NB4 (cell line): Measurements from ENCODE around the gene ISCA1.

Experiments
- MYC ChIP-seq: IDR thresholded peaks from 2 replicates; pipeline ENCODE4 v1.6.1; 2011; ENCODE audit warnings: low read depth, low read length
- POLR2A ChIP-seq: IDR thresholded peaks from 2 replicates; pipeline ENCODE4 v1.6.1; 2011; ENCODE audit warnings: mild to moderate bottlenecking; ENCODE audit not compliant: insufficient read length; ENCODE audit errors: extremely low read depth

- TF ChIP-seq POLR2A (no peak), MYC (no peak)
These were observed 47.8 kb upstream of the ISCA1 start for GRCh38 chr9:86330186-86330585.
